Liver (tissue), 3 donors: ENCODE measurements around the gene INO80B.

Experiments used
- EGR1 ChIP-seq, 2 donors: IDR thresholded peaks; 2 replicates each; pipeline ENCODE4 v1.6.1; 2016 to 2018; ENCODE audit warnings: antibody characterized with exemption in 2 of 2, low read depth in 2 of 2
- FOXA1 ChIP-seq: IDR thresholded peaks from 2 replicates; pipeline ENCODE4 v1.6.1; 2016; ENCODE audit warnings: antibody characterized with exemption
- RXRA ChIP-seq, 2 donors: IDR thresholded peaks; 2 replicates each; pipeline ENCODE4 v1.6.1; 2017 to 2018; ENCODE audit warnings: antibody characterized with exemption in 2 of 2, mild to moderate bottlenecking in 1 of 2
- TAF1 ChIP-seq: conservative IDR thresholded peaks from 2 replicates; pipeline ENCODE4 v1.6.1; 2016; ENCODE audit warnings: antibody characterized with exemption, mild to moderate bottlenecking
- YY1 ChIP-seq: IDR thresholded peaks from 2 replicates; pipeline ENCODE4 v1.6.1; 2016; ENCODE audit warnings: antibody characterized with exemption, mild to moderate bottlenecking
- TF ChIP-seq, protein P1 (sequence below): IDR thresholded peaks from 2 replicates; pipeline ENCODE4 v1.6.1; 2016; ENCODE audit warnings: antibody characterized with exemption, mild to moderate bottlenecking
- TF ChIP-seq, protein P2 (sequence below): IDR thresholded peaks from 2 replicates; pipeline ENCODE4 v1.6.1; 2016; ENCODE audit warnings: antibody characterized with exemption
- TF ChIP-seq, protein P3 (sequence below): fragments of 150-350 bp; IDR thresholded peaks from 2 replicates; pipeline ENCODE4 v1.5.1; 2017; ENCODE audit warnings: improper control_type of control experiment, low read depth, low read length; ENCODE audit not compliant: missing input control
- TF ChIP-seq, protein P4 (sequence below): IDR thresholded peaks from 2 replicates; pipeline ENCODE4 v1.6.1; 2016; ENCODE audit warnings: antibody characterized with exemption
- donor health status: healthy.
- donor health status: healthy.

DNA sequence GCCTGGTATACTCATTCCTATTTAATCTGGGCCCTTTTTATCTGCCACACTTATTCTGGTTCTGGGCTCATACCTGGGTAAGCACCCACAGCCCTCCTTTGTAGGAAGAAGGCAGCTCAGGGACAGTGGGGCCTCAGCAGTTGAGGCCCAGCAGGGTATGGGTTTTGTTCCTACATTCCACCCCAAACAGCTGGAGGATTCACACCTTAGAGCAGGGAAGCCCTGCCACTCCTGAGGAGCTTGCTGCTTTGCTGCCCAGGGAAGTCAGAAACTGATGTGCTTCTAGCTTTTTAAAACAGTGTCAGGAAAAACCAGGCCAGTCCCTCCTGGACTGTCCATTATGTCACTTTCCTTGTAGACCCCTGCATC lies 45.7 kb downstream of the INO80B start:
- TF ChIP-seq, protein P1, sequence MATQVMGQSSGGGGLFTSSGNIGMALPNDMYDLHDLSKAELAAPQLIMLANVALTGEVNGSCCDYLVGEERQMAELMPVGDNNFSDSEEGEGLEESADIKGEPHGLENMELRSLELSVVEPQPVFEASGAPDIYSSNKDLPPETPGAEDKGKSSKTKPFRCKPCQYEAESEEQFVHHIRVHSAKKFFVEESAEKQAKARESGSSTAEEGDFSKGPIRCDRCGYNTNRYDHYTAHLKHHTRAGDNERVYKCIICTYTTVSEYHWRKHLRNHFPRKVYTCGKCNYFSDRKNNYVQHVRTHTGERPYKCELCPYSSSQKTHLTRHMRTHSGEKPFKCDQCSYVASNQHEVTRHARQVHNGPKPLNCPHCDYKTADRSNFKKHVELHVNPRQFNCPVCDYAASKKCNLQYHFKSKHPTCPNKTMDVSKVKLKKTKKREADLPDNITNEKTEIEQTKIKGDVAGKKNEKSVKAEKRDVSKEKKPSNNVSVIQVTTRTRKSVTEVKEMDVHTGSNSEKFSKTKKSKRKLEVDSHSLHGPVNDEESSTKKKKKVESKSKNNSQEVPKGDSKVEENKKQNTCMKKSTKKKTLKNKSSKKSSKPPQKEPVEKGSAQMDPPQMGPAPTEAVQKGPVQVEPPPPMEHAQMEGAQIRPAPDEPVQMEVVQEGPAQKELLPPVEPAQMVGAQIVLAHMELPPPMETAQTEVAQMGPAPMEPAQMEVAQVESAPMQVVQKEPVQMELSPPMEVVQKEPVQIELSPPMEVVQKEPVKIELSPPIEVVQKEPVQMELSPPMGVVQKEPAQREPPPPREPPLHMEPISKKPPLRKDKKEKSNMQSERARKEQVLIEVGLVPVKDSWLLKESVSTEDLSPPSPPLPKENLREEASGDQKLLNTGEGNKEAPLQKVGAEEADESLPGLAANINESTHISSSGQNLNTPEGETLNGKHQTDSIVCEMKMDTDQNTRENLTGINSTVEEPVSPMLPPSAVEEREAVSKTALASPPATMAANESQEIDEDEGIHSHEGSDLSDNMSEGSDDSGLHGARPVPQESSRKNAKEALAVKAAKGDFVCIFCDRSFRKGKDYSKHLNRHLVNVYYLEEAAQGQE, result no peak
- TF ChIP-seq, protein P2, sequence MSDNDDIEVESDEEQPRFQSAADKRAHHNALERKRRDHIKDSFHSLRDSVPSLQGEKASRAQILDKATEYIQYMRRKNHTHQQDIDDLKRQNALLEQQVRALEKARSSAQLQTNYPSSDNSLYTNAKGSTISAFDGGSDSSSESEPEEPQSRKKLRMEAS, result no peak
- TF ChIP-seq, protein P3, sequence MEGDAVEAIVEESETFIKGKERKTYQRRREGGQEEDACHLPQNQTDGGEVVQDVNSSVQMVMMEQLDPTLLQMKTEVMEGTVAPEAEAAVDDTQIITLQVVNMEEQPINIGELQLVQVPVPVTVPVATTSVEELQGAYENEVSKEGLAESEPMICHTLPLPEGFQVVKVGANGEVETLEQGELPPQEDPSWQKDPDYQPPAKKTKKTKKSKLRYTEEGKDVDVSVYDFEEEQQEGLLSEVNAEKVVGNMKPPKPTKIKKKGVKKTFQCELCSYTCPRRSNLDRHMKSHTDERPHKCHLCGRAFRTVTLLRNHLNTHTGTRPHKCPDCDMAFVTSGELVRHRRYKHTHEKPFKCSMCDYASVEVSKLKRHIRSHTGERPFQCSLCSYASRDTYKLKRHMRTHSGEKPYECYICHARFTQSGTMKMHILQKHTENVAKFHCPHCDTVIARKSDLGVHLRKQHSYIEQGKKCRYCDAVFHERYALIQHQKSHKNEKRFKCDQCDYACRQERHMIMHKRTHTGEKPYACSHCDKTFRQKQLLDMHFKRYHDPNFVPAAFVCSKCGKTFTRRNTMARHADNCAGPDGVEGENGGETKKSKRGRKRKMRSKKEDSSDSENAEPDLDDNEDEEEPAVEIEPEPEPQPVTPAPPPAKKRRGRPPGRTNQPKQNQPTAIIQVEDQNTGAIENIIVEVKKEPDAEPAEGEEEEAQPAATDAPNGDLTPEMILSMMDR, result no peak
- TF ChIP-seq TAF1 (no peak), RXRA (IDR thresholded peaks at IDR 0.05) (no peak), EGR1 (IDR thresholded peaks at IDR 0.05; ENCODE audit: low read depth in 2 of 2) (no peak), YY1 (no peak), FOXA1 (no peak)
- TF ChIP-seq, protein P4, sequence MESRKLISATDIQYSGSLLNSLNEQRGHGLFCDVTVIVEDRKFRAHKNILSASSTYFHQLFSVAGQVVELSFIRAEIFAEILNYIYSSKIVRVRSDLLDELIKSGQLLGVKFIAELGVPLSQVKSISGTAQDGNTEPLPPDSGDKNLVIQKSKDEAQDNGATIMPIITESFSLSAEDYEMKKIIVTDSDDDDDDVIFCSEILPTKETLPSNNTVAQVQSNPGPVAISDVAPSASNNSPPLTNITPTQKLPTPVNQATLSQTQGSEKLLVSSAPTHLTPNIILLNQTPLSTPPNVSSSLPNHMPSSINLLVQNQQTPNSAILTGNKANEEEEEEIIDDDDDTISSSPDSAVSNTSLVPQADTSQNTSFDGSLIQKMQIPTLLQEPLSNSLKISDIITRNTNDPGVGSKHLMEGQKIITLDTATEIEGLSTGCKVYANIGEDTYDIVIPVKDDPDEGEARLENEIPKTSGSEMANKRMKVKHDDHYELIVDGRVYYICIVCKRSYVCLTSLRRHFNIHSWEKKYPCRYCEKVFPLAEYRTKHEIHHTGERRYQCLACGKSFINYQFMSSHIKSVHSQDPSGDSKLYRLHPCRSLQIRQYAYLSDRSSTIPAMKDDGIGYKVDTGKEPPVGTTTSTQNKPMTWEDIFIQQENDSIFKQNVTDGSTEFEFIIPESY, result no peak
